Lung (tissue), 12 donors: Measurements from ENCODE around the gene PTPRD. TPM values are rescaled to one million over a fixed set of nuclear protein-coding genes. Genes with fewer than 3 reads are reported as not detected.

Source experiments
- ATAC-seq: fragments of 200-7000 bp; cut with Tn5 transposase; one replicate; pipeline ENCODE4 v1.9.1; 2020; ENCODE audit warnings: moderate number of reproducible peaks; ENCODE audit not compliant: insufficient read depth, low FRiP score
- DNase-seq, 3 donors: peaks; one replicate each; pipeline ENCODE4 v3.0.0-alpha.2; 2013 to 2017
- H3K27ac ChIP-seq, 2 donors: one replicate each; pipeline ENCODE4 v1.5.1; 2013; ENCODE audit warnings: mild to moderate bottlenecking in 2 of 2, moderate library complexity in 2 of 2, control low read depth in 1 of 2, inconsistent platforms in 1 of 2, low read depth in 1 of 2, low read length in 1 of 2
- H3K27me3 ChIP-seq, 3 donors: one replicate each; pipeline ENCODE4 v1.5.1; 2013; ENCODE audit warnings: low read length in 2 of 3; ENCODE audit not compliant: control insufficient read depth in 3 of 3, insufficient read depth in 3 of 3
- H3K36me3 ChIP-seq, 4 donors: one replicate each; pipeline ENCODE4 v1.5.1; 2013; ENCODE audit warnings: low read length in 4 of 4, mild to moderate bottlenecking in 1 of 4, moderate library complexity in 1 of 4; ENCODE audit not compliant: control insufficient read depth in 4 of 4, insufficient read depth in 4 of 4
- H3K4me1 ChIP-seq, 5 donors: one replicate each; pipeline ENCODE4 v1.5.1; 2013; ENCODE audit warnings: low read length in 5 of 5, mild to moderate bottlenecking in 2 of 5, moderate library complexity in 1 of 5; ENCODE audit not compliant: control insufficient read depth in 5 of 5, insufficient read depth in 5 of 5
- H3K4me3 ChIP-seq: one replicate; pipeline ENCODE4 v1.5.1; 2013; ENCODE audit warnings: mild to moderate bottlenecking, control low read depth, moderate library complexity
- H3K9ac ChIP-seq, 2 donors: one replicate each; pipeline ENCODE4 v1.5.1; 2013; ENCODE audit warnings: low read length in 2 of 2, control low read depth in 1 of 2; ENCODE audit not compliant: insufficient read depth in 1 of 2
- H3K9me3 ChIP-seq, 4 donors: one replicate each; pipeline ENCODE4 v1.5.1; 2013; ENCODE audit warnings: low read length in 3 of 4, mild to moderate bottlenecking in 1 of 4, moderate library complexity in 1 of 4; ENCODE audit not compliant: control insufficient read depth in 4 of 4, insufficient read depth in 3 of 4
- WGBS, 2 donors: extraction: QIAGEN DNeasy Blood & Tissue Kit; methylation state at CpG; one replicate each; pipeline ENCODE4 v1.1.7; 2013; 5-methylcytosine and 5-hydroxymethylcytosine counted together
- polyA plus RNA-seq, 2 donors: library from polyadenylated mRNA; stranded (reverse); fragments of 200-250 nt; gene quantifications; one replicate each; pipeline ENCODE4 v1.2.1, GENCODE V29; 2013
- total RNA-seq, 2 donors: library from RNA; depleted of rRNA in 1 of 2; stranded (reverse); fragments of >200 nt in 1 of 2; gene quantifications; one replicate each; pipeline ENCODE4 v1.2.1, GENCODE V29; 2014 to 2021
- TF ChIP-seq, protein P1 (sequence below): IDR thresholded peaks from 2 replicates; pipeline ENCODE4 v1.5.1; 2012; ENCODE audit warnings: mild to moderate bottlenecking; ENCODE audit errors: control extremely low read depth, extremely low read depth
- donor health status: control.
- donor health status: control.
- donor health status: Bipolar disorder and iron deficiency.
- donor health status: healthy.
- donor health status: DM: yes; HTN: yes; CAD: no.

Gene PTPRD
- total and polyA plus RNA-seq, 4 donors = 1.9 to 145 (median 13.7) TPM

DNA sequence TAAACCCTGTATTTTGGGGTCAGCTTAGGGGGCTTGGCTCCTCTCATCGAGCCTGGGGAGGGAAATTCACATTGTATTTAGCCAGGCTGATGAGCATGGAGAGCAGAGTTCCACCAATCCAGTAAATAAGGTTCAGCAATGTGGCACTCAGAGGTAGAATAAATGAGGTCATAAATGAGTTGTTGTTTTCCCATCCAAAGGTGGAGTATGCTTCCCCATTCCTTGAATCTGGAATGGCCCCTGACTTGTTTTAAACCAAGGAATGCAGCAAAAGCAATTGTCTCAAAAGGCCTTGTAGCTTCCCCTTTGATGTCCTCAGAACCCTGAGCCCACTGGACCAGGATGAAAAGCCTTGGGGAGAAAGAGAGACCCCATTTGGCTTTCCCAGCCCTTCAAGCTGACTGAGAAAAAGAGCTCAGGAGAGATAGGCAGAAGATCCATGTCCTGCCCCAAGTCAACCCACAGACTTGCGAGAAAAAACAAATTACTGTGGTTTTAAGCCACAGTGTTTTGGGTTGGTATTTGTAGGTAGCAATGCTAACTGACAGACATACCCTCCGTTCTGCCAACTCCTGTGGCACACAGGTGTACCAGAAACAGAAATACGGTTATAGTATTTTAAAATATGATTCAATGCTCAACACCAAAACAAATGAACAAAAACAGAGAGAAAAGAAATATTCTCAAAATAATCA lies 2247.2 kb downstream of the PTPRD start:
- 86 to 87% methylated on average over 4 of the region's 4 CpGs for WGBS, 2 donors
- Histone ChIP-seq H3K4me3 (no peak overlapping the region), H3K9ac (no peak overlapping the region), H3K4me1 (peaks cover 0 to 8% (median 0%) of the 10 kb centered on the region in 5 donors), H3K9me3 (no peaks in the 10 kb centered on the region), H3K27me3 (no peaks in the 10 kb centered on the region), H3K36me3 (peaks cover 0 to 1% (median under 1%) of the 10 kb centered on the region in 4 donors), H3K27ac (peak overlapping the region in 1 of 2 donors; percentile 21)
- DNase-seq (no peak), ATAC-seq (no peak)
- TF ChIP-seq, protein P1, sequence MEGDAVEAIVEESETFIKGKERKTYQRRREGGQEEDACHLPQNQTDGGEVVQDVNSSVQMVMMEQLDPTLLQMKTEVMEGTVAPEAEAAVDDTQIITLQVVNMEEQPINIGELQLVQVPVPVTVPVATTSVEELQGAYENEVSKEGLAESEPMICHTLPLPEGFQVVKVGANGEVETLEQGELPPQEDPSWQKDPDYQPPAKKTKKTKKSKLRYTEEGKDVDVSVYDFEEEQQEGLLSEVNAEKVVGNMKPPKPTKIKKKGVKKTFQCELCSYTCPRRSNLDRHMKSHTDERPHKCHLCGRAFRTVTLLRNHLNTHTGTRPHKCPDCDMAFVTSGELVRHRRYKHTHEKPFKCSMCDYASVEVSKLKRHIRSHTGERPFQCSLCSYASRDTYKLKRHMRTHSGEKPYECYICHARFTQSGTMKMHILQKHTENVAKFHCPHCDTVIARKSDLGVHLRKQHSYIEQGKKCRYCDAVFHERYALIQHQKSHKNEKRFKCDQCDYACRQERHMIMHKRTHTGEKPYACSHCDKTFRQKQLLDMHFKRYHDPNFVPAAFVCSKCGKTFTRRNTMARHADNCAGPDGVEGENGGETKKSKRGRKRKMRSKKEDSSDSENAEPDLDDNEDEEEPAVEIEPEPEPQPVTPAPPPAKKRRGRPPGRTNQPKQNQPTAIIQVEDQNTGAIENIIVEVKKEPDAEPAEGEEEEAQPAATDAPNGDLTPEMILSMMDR = no peak

DNA sequence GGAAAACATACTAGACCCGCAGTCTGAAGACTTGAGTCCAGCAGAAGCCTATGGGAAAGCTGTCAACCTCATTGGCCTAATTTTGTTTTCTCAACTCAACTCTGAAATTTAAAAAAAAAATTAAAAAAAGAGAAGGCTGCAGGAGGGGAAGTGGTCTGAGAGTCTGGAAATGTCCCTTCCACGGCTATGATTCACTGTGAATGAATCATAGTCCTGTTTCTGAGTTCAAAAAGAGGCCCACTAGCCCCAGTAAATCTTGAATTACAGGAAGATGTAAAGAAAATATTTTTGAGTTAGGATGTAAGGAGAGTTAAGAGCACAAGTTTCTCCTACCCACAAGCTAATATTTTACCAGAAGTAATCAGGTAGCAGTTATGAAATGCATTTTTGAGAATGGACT lies 2247.8 kb downstream of the PTPRD start:
- TF ChIP-seq, protein P1 = no peak

DNA sequence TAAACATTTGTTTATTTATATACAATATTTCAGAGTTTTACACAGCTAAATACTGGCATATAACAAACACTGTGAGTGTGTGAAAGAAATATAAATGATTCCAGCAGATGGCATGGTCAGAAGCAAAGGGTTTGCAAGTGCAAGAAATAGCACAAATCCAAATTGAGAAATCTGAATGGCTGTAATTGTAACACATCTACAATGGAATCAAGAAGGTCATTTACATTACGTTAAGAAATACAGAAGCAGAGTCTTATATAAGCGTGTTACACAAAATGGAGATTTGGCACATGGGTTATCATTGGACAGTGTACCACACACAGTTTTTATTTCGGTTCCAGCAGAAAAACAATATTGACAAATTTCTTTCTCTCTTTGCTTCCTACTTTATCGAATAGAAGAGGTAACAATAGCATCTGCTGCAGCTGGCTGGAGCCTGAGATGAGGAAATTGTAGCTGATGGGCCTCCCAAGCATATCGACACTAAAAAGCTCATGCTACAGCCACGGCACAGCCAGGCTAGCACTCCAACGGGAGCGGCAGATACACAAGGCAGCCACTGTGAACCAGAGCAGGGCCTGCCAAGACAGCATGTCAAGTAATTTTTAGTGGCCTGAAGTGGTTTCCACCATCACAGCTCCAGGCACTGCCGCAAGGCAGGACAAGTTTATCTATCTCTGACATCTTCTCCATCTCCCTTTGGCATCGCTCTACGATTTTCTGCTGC lies 2248.6 kb downstream of the PTPRD start:
- peak in 1 of 3 donors; percentile 14 for DNase-seq
- no peak for ATAC-seq
- TF ChIP-seq, protein P1 = no peak
- H3K9me3 ChIP-seq = no peaks in the 10 kb centered on the region
- H3K4me1 ChIP-seq = peaks cover 0 to 8% (median 0%) of the 10 kb centered on the region in 5 donors
- H3K9ac ChIP-seq = no peak overlapping the region
- WGBS, 2 donors = 91 to 93% methylated on average over 11 of the region's 11 CpGs
- H3K27me3 ChIP-seq = no peaks in the 10 kb centered on the region
- H3K4me3 ChIP-seq = no peak overlapping the region
- no peak overlapping the region for H3K27ac ChIP-seq
- H3K36me3 ChIP-seq = no peaks in the 10 kb centered on the region

More for the DNA sequence above, 2247.8 kb downstream of the PTPRD start:
- H3K27ac ChIP-seq = no peak overlapping the region
- H3K4me3 ChIP-seq = no peak overlapping the region
- H3K27me3 ChIP-seq = no peaks in the 10 kb centered on the region
- H3K9me3 ChIP-seq = no peaks in the 10 kb centered on the region
- peaks cover 0 to 8% (median 0%) of the 10 kb centered on the region in 5 donors for H3K4me1 ChIP-seq
- no peaks in the 10 kb centered on the region for H3K36me3 ChIP-seq
- ATAC-seq (no peak), DNase-seq (no peak)
- H3K9ac ChIP-seq = no peak overlapping the region
- 33 to 46% methylated on average over 2 of the region's 2 CpGs for WGBS, 2 donors
